Hematopoietic multipotent progenitor cell treated with erythropoietin and hydrocortisone succinate and interleukin-3 and kit ligand, for 17 days (in vitro differentiated cells): ENCODE data around the gene URI1.
A peak's percentile ranks its signal among the peaks of the same experiment; 100 is the strongest.
"Not testable (repeated sequence)": the region's sequence is repeated elsewhere in the genome, so short reads cannot be mapped to it uniquely, and the experiment has no call there.

Experiments
- DNase-seq: peaks from one replicate; pipeline ENCODE4 v3.0.0-alpha.2; 2015; ENCODE audit warnings: low spot score

URI1 gene, protein sequence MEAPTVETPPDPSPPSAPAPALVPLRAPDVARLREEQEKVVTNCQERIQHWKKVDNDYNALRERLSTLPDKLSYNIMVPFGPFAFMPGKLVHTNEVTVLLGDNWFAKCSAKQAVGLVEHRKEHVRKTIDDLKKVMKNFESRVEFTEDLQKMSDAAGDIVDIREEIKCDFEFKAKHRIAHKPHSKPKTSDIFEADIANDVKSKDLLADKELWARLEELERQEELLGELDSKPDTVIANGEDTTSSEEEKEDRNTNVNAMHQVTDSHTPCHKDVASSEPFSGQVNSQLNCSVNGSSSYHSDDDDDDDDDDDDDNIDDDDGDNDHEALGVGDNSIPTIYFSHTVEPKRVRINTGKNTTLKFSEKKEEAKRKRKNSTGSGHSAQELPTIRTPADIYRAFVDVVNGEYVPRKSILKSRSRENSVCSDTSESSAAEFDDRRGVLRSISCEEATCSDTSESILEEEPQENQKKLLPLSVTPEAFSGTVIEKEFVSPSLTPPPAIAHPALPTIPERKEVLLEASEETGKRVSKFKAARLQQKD

DNA sequence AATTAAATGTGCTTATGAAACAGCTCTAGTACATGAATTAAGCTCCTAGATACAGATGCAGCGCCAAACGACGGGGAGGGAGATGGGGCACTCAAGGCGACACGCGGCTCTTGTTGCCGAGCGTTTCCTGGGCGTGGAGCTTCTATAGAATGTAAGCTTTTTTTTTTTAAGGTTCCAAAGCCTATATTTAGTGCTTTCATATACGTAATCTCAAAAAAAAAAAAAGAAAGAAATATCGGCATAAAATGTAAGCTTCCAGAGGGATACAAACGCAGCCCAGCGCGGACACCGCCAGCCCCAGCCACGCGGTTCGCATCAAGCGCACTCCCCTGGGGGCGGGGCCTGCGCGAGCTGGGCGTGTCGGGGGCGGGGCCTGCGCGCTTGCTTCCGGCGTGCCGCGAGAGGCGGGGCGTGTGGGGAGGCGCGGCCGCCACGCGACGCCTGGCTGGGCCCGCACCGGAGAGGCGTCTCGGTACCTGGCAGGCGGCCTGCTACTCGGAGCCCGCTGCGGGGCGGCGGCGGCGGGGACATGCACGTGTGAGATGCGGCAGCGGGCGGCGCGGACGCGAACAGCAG, at the start of gene URI1:
Gene URI1, plus strand, starts transcription at position 412 of the 576 bp plus-strand sequence. CDS start 309 bp downstream, outside the sequence.
- DNase-seq: peak; percentile 90

DNA sequence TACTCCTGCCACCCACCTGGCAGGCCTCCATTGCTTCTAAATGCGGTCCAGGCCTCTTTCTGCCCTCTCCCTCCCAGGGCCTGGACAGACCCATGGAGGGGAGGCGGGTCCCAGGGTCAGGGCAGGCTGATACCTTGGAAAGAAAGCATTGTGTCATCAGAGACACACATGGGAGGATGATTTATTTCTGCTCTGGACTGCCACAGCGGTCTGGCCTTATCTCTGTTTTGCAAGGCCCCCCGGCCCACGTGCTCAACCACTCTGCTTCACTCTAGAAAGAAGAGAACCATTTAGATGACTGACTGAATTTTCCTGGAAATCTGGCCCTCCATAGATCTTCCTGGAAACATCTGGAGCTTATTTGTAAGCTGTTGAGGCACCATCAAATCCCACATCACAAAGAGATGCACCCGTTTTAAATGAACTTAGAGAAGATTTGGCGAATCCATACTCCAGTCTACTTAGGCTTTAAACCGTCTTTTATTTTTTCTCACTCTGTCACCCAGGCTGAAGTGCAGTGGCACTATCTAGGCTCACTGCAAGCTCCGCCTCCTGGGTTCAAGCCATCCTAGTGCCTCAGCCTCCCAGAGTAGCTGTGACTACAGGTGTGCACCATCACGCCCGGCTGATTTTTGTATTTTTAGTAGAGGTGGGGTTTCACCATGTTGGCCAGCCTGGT, 48.3 kb upstream of the URI1 start:
- DNase-seq: no peak

DNA sequence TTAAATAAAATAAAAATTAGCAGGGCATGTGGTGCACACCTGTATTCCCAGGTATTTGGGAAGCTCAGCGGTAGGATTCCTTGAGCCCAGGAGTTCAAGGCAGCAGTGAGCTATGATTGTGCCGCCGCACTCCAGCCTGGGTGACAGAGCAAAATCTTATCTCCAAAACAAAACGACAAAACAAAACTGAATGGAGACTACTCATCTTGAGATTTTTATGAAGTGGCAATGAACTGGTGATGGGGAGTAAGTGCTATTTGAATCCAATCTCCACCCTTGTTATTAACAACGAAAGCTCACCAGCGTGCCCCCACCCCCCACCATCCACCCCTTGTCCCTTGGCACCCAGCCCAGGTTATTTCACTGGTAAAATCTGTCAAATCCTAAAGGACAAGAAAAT, 45.2 kb upstream of the URI1 start:
- no peak for DNase-seq

DNA sequence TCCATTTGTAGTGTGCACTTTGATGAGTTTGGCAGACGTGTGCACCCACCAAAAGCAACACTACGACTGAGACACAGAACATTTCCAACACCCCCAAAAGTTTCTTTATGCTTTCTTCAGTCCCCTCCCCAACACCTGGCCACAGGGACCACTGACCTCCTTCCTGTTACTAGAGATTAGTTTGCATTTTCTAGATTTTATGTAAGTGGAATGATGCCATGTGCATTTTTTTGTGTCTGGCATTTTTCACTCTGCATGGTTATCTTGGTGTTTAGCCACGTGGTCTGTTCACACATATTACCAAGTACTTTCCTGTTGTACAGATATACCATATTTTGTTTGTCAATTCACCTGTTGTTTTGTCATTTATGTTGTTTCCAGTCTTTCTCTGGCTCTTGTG, 44.6 kb upstream of the URI1 start:
- DNase-seq: no peak

DNA sequence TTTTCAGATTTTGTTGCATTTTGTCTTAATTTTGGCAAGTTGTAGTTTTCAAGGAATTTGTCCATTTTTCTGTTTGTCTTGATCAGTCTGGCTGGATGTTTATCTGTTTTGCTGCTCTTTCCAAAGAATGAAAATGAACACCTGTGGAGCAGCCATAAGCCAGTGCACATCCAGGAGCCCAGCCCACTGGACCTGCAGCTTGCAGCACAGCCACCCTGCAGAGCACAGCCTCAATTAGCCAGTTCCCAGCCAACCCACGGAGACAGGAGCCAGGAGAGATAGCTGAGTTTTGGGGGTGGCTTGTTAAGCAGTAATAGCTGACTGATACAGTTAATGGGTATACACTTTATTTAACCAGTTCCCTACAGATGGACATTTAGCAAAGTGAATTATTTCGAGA, 38.0 kb upstream of the URI1 start:
- DNase-seq: no peak

DNA sequence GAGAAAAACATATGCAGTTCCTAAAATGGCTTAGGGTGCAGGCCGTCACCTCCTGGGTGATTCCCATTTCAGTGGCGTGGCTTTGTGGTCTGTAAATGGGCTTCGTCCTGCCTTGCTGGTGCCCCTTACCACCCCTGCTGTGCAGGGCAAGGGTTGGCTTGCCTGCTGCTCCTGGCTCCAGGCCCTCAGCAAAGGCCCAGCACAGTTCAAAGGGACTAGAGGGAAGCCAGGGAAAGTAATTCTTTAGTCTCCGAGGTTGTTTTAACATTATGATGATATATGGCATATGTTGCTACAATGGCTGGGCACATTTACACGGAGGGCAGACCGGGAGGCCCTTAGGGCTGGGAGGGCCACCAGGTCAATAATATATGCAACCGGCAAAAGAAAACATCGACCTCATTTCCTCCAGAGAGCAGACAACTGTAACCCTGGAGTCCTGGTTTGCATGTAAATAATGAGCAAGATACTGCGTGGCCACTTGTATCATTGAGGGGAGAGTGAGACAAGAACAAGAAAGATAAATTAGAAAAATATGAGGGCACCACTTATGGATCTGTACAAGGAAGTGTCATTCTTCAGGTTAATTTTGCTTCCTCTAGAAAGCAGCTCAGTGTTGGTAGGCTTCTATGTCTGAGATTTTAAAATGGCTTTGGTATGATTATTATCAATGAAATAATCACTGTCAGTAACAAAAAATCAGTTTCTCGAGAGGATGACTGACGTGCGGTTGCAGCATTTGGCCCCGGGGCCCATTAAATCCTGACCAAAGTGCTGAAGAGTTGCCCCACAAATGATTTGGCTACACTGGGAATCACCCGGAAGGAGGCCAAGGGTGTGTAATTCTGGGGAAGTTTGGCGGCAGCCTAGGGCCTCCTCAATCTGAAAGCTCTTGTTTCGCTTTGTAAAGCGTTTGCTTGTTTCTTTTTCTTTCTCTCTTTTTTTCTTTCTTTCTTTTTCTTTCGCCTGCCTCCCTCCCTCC, 32.8 kb upstream of the URI1 start:
- no peak for DNase-seq

DNA sequence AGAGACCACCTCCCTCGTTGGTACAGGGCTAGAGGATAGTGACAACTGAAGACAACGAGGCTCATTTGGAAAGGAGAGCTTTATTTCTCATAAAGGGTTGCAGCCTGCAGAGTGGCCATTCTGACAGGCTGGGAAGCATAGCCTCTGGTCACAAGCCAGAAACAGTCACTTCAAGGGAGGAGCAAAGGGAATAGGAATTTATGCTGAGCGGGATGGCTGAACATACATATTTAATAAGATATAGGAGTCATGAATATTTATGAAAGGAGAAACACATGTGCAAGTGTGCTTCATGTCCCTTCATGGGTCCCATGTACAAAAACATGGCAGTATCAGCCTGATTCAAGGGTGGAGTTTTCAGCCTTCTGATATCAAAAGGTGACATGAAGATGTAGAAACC, 27.1 kb upstream of the URI1 start:
- DNase-seq: no peak

DNA sequence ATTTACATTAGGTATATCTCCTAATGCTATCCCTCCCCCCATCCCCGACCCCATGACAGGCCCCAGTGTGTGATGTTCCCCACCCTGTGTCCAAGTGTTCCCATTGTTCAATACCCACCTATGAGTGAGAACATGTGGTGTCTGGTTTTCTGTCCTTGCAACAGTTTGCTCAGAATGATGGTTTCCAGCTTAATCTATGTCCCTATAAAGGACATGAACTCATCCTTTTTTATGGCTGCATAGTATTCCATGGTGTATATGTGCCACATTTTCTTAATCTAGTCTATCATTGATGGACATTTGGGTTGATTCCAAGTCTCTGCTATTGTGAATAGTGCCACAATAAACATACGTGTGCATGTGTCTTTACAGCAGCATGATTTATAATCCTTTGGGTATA, 26.2 kb upstream of the URI1 start:
- DNase-seq: not testable (repeated sequence)

DNA sequence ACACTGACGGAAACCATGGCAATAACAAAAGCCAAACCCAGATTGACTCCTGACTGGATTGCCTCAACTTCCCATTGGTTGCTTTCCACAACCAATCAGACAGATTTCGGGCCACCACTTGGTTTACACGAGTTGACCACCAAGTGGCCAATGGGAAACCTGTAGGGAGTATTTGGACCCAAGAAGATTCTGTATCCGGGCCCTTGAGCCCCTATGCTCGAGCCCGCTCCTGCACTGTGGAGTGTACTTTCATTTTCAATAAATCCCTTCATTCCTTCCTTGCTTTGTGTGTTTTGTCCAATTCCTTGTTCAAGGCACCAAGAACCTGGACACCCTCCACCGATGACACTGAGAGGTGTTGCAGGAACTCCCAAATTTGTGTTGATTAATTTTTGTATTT, 24.1 kb upstream of the URI1 start:
- DNase-seq: no peak

DNA sequence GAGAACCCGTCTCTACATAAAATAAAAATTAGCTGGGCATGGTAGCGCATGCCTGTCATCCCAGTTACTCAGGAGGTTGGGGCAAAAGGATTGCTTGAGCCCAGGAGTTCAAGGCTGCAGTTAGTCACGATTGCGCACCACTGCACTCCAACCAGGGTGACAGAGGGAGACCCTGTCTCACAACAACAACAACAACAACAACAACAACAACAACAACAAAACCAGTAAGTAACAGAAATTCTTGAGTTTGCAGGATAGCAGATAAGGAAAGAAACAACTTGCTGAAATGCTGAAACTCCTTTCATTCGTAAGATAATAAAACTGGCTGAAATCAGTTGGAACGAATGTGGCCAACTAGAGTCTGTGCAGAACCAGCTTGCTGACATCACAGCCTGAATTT, 23.1 kb upstream of the URI1 start:
- DNase-seq: no peak

DNA sequence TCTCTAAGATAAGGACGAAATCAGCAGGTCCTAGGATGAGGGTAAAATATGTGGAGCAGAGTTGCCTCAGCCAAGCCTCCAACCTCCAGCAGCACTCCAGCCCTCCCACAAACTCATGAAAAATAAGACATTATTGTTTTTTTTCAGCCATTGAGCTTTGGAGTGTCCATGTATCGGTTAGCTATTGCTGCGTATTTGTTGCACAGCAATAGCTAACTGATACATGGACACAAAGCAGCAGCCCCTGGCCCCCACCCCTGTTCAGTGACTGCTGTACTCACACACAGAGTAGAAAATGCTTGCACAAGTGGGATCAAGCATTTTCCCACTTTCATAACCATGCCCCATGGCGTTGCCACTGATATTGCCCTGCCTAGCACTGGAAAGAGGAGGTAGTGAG, 19.1 kb upstream of the URI1 start:
- DNase-seq: no peak

DNA sequence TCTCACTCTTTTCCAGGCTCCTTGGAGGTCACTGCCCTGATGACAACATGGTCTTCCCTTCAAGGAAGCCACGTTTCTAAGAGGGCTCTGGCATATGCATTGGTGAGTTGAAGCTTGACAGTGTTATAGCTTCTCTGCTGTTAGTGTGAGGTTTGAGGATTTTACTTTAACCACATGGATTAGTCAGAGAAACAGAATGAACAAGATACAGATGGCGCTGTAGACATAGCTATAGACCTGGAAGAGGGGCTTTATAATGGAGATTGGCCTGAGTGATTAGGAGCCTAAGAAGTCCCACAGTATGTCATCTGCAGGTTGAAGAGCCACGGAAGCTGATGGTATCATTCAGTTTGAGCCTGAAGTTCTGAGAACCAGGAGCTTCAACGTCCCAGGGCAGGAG, 18.4 kb upstream of the URI1 start:
- no peak for DNase-seq

DNA sequence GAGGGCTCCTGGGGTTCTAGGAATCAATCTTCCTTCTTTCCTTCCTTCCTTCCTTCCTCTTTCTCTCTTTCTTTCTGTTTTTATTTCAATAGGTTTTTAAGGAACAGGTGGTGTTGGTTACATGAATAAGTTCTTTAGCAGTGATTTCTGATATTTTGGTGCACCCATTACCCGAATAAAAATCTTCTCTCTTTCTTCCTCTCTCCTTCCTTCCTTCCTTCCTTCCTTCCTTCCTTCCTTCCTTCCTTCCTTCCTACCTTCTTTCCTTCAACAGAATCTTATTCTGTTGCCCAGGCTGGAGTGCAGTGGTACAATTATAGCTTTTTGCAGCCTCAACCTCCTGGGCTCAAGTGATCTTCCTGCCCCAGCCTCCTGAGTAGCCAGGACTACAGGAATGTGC, 16.0 kb upstream of the URI1 start:
- DNase-seq: no peak

DNA sequence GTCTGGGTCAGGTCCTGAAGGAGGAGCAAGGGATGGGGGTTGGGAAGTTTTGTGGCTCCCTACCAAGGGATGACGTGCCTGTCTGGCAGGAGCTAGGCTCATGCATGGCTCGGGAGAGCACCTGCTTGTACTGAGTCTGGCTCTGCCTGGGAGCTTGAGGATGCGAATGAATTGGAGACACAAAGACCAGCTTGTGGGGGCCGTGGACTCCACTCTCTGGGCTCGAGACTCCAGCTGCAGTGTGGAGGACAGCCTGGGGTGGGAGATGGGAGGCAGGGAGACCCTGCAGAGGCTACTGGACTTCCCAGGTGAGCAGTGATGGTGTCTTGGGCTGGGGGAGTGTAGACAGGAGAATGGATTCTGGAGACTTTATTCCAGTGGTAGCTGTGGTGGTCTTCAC, 15.2 kb upstream of the URI1 start:
- DNase-seq: no peak

DNA sequence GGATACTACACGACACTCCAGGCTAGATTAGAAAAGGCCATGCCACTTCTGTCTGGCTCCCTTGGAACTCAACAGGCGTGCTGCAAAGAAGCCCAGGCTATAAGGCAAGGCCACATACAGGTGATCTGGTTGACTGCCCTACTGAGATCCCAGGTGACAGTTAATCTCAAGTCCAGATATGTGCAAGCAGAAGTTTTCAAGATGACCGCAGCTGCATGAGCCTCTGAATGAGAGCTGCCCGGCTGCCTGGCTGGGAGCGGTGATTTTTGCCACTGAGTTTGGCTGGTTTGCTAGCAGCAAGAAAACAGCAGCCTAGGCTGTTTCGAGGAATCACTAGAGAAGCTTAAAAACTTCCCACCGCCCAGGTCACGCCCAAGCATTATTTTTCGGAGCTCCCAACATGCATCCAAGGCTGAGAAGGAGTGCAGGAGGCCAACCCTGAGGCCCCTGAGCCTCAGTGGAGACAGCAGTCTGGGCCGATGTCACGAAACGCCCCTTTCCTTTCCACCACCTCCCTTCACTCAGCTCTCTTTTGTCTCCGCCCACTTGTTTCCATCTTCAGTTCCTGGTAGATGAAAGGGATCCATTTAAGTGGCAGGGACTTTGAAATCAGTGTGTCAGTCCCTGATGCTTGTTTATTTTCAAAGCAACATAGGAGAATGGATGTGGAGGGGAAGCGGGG, 14.0 kb upstream of the URI1 start:
- no peak for DNase-seq

DNA sequence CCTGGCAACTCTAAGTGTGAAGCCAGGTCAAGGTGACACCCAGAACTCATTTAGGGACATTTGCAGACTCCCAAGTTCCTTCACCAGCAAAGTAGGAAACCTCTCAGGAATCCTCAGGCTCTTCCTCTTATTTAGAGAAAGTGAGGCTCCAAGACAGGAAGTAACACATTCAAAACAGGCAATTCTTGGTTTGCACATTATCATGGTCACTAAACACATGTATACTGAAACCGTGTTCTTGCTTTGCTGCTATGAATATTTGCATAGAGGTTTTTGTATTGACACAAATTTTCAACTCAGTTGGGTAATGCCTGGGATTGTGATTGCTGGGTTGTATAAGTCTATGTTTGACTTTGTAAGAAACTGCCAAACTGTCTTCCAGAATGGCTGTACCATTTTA, 13.2 kb upstream of the URI1 start:
- no peak for DNase-seq

DNA sequence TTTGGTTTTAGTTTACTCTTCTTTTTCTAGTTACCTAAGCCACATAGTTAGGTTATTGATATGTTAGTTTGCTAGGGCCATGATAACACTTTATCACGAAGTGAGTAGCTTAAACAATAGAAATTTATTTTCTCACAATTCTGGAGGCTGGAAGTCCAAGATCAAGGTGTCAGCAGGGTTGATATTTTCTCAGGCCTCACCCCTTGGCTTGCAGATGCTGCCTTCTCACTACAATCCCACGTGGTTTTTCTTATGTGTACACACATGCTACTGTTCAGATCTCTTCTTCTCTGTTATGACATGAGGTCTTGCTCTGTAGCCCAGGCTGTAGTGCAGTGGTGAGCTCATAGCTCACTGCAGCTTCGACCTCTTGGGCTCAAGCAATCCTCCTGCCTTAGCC, 7.8 kb upstream of the URI1 start:
- no peak for DNase-seq

DNA sequence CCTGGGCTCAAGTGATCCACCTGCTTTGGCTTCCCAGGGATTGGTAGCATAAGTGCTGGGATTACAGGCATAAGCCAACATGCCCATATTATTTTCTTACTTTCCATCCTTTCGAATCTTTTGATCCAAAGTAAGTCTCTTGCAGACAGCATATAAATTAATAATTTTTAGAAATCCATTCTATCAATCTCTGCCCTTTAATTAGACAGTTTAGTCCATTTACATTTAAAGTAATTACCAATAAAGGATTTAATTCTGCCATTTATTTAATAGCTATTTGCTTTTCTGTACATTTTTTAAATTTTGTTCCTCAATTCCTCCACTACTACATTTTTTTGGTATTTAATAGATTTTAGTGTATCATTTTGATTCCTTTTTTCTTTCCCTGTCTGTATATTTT, 7.3 kb upstream of the URI1 start:
- DNase-seq: no peak

DNA sequence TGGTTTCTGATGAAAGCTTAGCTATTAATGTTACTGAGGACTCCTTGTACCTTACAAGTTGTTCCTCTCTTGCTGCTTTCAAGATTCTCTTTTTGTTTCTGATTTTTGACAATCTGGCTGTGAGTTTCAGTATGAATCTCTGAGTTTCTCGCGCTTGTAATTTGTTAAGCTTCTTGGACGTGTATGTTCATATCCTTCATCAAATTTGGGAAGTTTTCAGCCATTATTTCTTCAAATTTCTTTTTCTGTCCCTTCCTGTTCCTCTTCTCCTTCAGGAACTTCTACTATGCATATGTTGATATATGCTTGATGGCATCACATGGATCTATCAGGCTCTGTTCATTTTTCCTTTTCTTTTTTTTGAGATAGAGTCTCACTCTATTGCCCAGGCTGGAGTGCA, 5.6 kb upstream of the URI1 start:
- DNase-seq: no peak

DNA sequence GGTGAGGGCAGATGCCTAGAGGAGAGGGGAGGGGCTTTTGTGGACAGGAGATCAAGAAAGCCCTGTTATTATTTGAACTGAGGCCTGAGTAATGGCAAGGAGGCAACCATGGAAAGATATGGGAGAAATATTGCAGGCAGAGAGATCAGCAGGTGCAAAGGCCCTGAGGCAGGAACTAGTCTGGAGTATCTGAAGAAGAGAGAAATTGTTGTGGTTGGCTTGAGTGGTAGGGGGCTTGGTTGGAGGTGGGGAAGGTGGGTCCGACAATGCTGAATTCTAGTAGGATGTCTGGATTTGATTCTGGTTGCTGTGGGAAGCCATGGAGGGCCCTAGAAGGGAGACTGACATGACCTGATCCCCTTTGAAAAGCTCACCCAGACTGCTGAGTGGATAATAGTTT, 2.4 kb upstream of the URI1 start:
- DNase-seq: no peak

DNA sequence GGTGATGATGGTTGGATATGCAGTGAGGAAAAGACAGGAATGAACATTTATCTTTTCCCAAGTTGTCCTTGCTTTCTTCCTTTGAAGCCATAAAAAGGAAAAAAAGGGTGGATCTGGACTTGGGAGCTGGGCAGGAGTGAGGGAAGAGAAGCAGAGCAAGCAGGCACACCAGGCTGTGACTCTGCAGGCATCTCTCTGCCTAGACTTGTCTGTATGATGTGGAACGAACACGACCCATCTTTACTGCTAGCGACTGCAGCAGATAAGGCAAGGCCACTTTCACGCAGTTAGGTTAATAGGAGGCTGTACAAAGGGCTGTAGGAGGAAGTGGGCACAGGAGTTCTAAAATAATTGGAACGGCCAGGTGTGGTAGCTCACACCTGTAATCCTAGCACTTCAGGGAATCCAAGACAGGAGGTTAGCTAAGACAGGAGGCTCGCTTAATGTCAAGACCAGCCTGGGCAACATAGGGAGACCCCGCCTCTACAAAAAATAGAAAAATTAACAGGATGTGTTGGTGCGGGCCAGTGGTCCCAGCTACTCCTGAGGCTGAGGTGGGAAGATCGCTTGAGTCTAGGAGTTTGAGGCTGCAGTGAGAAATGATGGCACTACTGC, 961 bp upstream of the URI1 start:
- DNase-seq: no peak
